Adrenal gland (tissue), 19 donors: ENCODE measurements around the gene CCDC142. TPM values are rescaled to one million over a fixed set of nuclear protein-coding genes. Genes with fewer than 3 reads are reported as not detected.

Experiments
- DNase-seq, 7 donors: peaks; one replicate each; pipeline ENCODE4 v3.0.0-alpha.2; 2019 to 2020
- H3K27ac ChIP-seq, 5 donors: fragments of 200-600 bp; sonication (generic) in 4 of 5; 1 replicate in 3 of 5; 2 replicates in 2 of 5; pipeline versions ENCODE4 v1.5.1 to v1.8.0; 2016 to 2020; ENCODE audit warnings: mild to moderate bottlenecking in 1 of 5
- H3K27me3 ChIP-seq: fragments of 200-600 bp; 2 replicates; pipeline ENCODE4 v1.8.0; 2021
- H3K36me3 ChIP-seq, 2 donors: fragments of 200-600 bp; replicated peaks in 1 of 2; 1 replicate in 1 of 2; 2 replicates in 1 of 2; pipeline versions ENCODE4 v1.5.1 to v1.8.0; 2018 to 2022
- H3K4me1 ChIP-seq, 2 donors: fragments of 200-600 bp; replicated peaks in 1 of 2; 1 replicate in 1 of 2; 2 replicates in 1 of 2; pipeline versions ENCODE4 v1.5.1 to v1.8.0; 2018 to 2021
- H3K4me3 ChIP-seq, 4 donors: fragments of 200-600 bp; sonication (generic) in 3 of 4; one replicate each; pipeline ENCODE4 v1.5.1; 2016 to 2018
- H3K9me3 ChIP-seq, 3 donors: fragments of 200-600 bp; sonication (generic) in 1 of 3; replicated peaks in 1 of 3; 1 replicate in 2 of 3; 2 replicates in 1 of 3; pipeline versions ENCODE4 v1.5.1 to v1.8.0; 2016 to 2021
- CTCF ChIP-seq, 6 experiments: fragments of 450-650 bp in 4 of 6; fragments of 200-600 bp in 2 of 6; sonication (generic) in 1 of 6; IDR thresholded peaks; 1 replicate in 5 of 6; 2 replicates in 1 of 6; pipeline versions ENCODE4 v1.5.1 to v1.8.0; 2016 to 2021; ENCODE audit warnings: antibody characterized with exemption in 6 of 6, mild to moderate bottlenecking in 2 of 6, moderate library complexity in 1 of 6
- POLR2A ChIP-seq, 2 donors: fragments of 450-650 bp; IDR thresholded peaks; one replicate each; pipeline ENCODE4 v1.6.1; 2017; ENCODE audit warnings: antibody characterized with exemption in 2 of 2, mild to moderate bottlenecking in 2 of 2, moderate library complexity in 1 of 2
- WGBS, 4 donors: extraction: QIAGEN DNeasy Blood & Tissue Kit in 2 of 4; methylation state at CpG; one replicate each; pipeline versions ENCODE4 v1.1.5 to v1.1.7; 2013 to 2017; 5-methylcytosine and 5-hydroxymethylcytosine counted together
- intact Hi-C, 2 donors: fragments of 100-400 bp; cut with DNase I; formaldehyde crosslinking; loops; one replicate each; pipeline versions ENCODE4 v1.14.1 to v1.15.0; 2022 to 2023
- long read RNA-seq, 10 donors: library from polyadenylated mRNA in 3 of 10; unstranded in 2 of 10; stranded (forward) in 1 of 10; transcript quantifications; one replicate each; pipeline ENCODE4 v2.0.0 and lab custom pipeline, GENCODE V29; 2021 to 2026
- polyA plus RNA-seq, 3 donors: library from polyadenylated mRNA; stranded (reverse); fragments of 200-250 nt in 2 of 3; fragments of 350-450 nt in 1 of 3; fragmentation: Illumina TruSeq in 1 of 3; extraction: RNeasy Lipid Tissue Mini Kit (QIAGEN cat#74804) in 1 of 3; gene quantifications; one replicate each; pipeline ENCODE4 v1.2.3, GENCODE V29; 2013 to 2014
- total RNA-seq, 9 donors: library from RNA; depleted of rRNA in 4 of 9; stranded (reverse); fragments of >200 nt in 4 of 9; fragments of 120-200 nt in 1 of 9; fragmentation: NEBNext Ultra II Directional in 1 of 9; extraction: Animal tissue kit (Norgen Biotek cat#: 25700) in 1 of 9; gene quantifications; one replicate each; pipeline versions ENCODE4 v1.1.0 to v1.2.4, GENCODE V29; 2013 to 2023
- donor health status: healthy with polysubstance abuse.
- donor health status: Bipolar disorder and iron deficiency.
- donor health status: DM: yes; HTN: yes; CAD: no.
- donor health status: DM: no; HTN: no; CAD: no.
- donor health status: DM: no; HTN: no; CAD: no.
- donor health status: DM: yes; HTN: yes; CAD: no.

The CCDC142 gene
- total RNA-seq (10 to 100 TPM in 7 of 9 donors, 1 to 10 TPM in 2; 7.4 to 46.0 (median 13.3) TPM), polyA plus RNA-seq (10 to 100 TPM in 1 of 3 donors, 1 to 10 TPM in 2; 3.2 to 17.5 (median 4.6) TPM)
- long read RNA-seq, donor 1: 0 reads
- long read RNA-seq, donor 2: 0 reads
- long read RNA-seq, donor 3: 0 reads
- long read RNA-seq, donor 4, partial matches to known transcripts: 0 of 1 reads
- long read RNA-seq, donor 4, other reads (novel, unspliced or antisense): 1 of 1 reads
- long read RNA-seq, donor 5, partial matches to known transcripts: 4 of 21 reads
- long read RNA-seq, donor 5, other reads (novel, unspliced or antisense): 11 of 21 reads
- long read RNA-seq, donor 6, partial matches to known transcripts: 1 of 1 reads
- long read RNA-seq, donor 6, other reads (novel, unspliced or antisense): 0 of 1 reads
- long read RNA-seq, donor 7: 0 reads
- long read RNA-seq, donor 8: 0 reads
- long read RNA-seq, donor 9: 0 reads
- long read RNA-seq, donor 10: 0 reads

GRCh38 chr2:74482801-74483674, at the start of gene CCDC142, which contains the start of gene TTC31:
Gene CCDC142 (minus strand): TSS chr2:74482998. CDS start chr2:74482837, 161 bp downstream.
Gene TTC31 (plus strand): TSS chr2:74483081. CDS start chr2:74483096, 15 bp downstream.
- WGBS, 4 donors: 0 to 1% (median 1%) methylated on average over 16 to 50 of the region's 50 CpGs
- no peaks in the 10 kb centered on the region for H3K27me3 ChIP-seq
- intact Hi-C loops: loop anchor here (5.0 kb wide), 1 partner anchor 104 kb away; no protein-coding TSS in a partner anchor
- H3K4me1 ChIP-seq: peaks cover 13 to 25% of the 10 kb centered on the region in 2 donors
- peak within 1 kb of the TSS; percentile 72 to 99 (median 89) for H3K4me3 ChIP-seq
- no peaks in the 10 kb centered on the region for H3K9me3 ChIP-seq
- H3K36me3 ChIP-seq: peaks cover 0 to 31% of the 10 kb centered on the region in 2 donors
- DNase-seq: peak; percentile 95 to 99 (median 97)
- peak; percentile 29 to 45 for TF ChIP-seq POLR2A (IDR thresholded peaks at IDR 0.05)
- TF ChIP-seq CTCF (IDR thresholded peaks at IDR 0.05): peak; percentile 67 to 95 (median 88)
- peak within 1 kb of the TSS; percentile 62 to 93 (median 83) for H3K27ac ChIP-seq

- no peak for DNase-seq
- H3K9me3 ChIP-seq: no peaks in the 10 kb centered on the region
- intact Hi-C loops: no loop called here
- no peak overlapping the region for H3K4me3 ChIP-seq
- H3K27me3 ChIP-seq: no peaks in the 10 kb centered on the region
- peak in 3 of 6 experiments; percentile 20 to 29 (median 27) for TF ChIP-seq CTCF (IDR thresholded peaks at IDR 0.05)
- TF ChIP-seq POLR2A (IDR thresholded peaks at IDR 0.05): no peak
- H3K4me1 ChIP-seq: peaks cover 11 to 15% of the 10 kb centered on the region in 2 donors
- peaks cover 0 to 19% of the 10 kb centered on the region in 2 donors for H3K36me3 ChIP-seq
- H3K27ac ChIP-seq: no peak overlapping the region
Observed at GRCh38 chr2:74532222-74532621, 49.4 kb upstream of the CCDC142 start.

GRCh38 chr2:74531666-74532065, 48.9 kb upstream of the CCDC142 start:
- no peak overlapping the region for H3K27ac ChIP-seq
- H3K9me3 ChIP-seq: no peaks in the 10 kb centered on the region
- no peaks in the 10 kb centered on the region for H3K27me3 ChIP-seq
- intact Hi-C loops: no loop called here
- H3K36me3 ChIP-seq: peaks cover 0 to 24% of the 10 kb centered on the region in 2 donors
- no peak overlapping the region for H3K4me3 ChIP-seq
- TF ChIP-seq POLR2A (IDR thresholded peaks at IDR 0.05) (no peak), CTCF (IDR thresholded peaks at IDR 0.05) (no peak)
- no peak for DNase-seq
- 83 to 91% (median 86%) methylated on average over 7 of the region's 7 CpGs for WGBS, 4 donors
- H3K4me1 ChIP-seq: peaks cover 11 to 15% of the 10 kb centered on the region in 2 donors
